HCT116 (cell line): ENCODE data around the gene RNF166. TPM values are rescaled to one million over a fixed set of nuclear protein-coding genes. Genes with fewer than 3 reads are reported as not detected.
A peak's percentile ranks its signal among the peaks of the same experiment; 100 is the strongest.

Experiments
- ATAC-seq: fragments of 200-7000 bp; cut with Tn5 transposase; 2 replicates; pipeline ENCODE4 v1.9.1; 2020; ENCODE audit warnings: mild to moderate bottlenecking, moderate library complexity
- BruUV-seq: library from RNA; stranded (reverse); fragments of 400-500 nt; replicated peaks from 2 replicates; lab custom pipeline; 2021; lab: Mats Ljungman, UMichigan
- CTCF ChIA-PET: fragments of 300-600 bp; sonication (Branson Sonifier 250); formaldehyde crosslinking; loops from one replicate; lab custom pipeline; 2021; ENCODE audit warnings: antibody characterized with exemption; lab: Charles Lee
- POLR2A ChIA-PET: fragments of 300-600, 350-600 bp; sonication (Branson Sonifier 250); formaldehyde crosslinking; loops from one replicate; lab custom pipeline; 2021; ENCODE audit warnings: antibody characterized with exemption; lab: Charles Lee
- RAD21 ChIA-PET, 2 experiments: fragments of 300-600 bp; sonication (Branson Sonifier 250); formaldehyde crosslinking; loops; one replicate each; lab custom pipeline; 2023; ENCODE audit warnings: low total read pairs in 2 of 2; ENCODE audit not compliant: uncharacterized antibody in 2 of 2, unreplicated experiment in 2 of 2, low non-redundant PET in 1 of 2; lab: Charles Lee
- DNase-seq: peaks from one replicate; pipeline ENCODE4 v3.0.0-alpha.2; 2010; ENCODE audit warnings: low read depth, low spot score
- H2AFZ ChIP-seq: fragments of 200-600 bp; shearing (Covaris generic), sonication (generic); 2 replicates; pipeline ENCODE4 v1.6.1; 2017; ENCODE audit warnings: low read depth, mixed run types, mixed read lengths, antibody characterized with exemption, low read length; ENCODE audit not compliant: poor library complexity, severe bottlenecking
- H3K27ac ChIP-seq: 2 replicates; pipeline ENCODE4 v1.5.1; 2012; ENCODE audit warnings: low read depth, low read length
- H3K27me3 ChIP-seq: fragments of 200-600 bp; sonication (generic); 2 replicates; pipeline ENCODE4 v1.6.1; 2016; ENCODE audit warnings: mixed run types, low read length, mixed read lengths; ENCODE audit not compliant: insufficient read depth
- H3K36me3 ChIP-seq, 2 experiments: fragments of 200-500 bp in 1 of 2; fragments of 200-600 bp in 1 of 2; sonication (Bioruptor generic) in 1 of 2; sonication (generic) in 1 of 2; 2 replicates each; pipeline versions ENCODE4 v1.5.1 to v1.6.1; 2014 to 2016; ENCODE audit warnings: low read length in 2 of 2, inconsistent platforms in 1 of 2, mixed read lengths in 1 of 2, mixed run types in 1 of 2; ENCODE audit not compliant: insufficient read depth in 2 of 2, control insufficient read depth in 1 of 2
- H3K4me1 ChIP-seq, 2 experiments: fragments of 200-600 bp in 1 of 2; sonication (generic) in 1 of 2; 2 replicates each; pipeline versions ENCODE4 v1.5.1 to v1.6.1; 2012 to 2017; ENCODE audit warnings: low read length in 2 of 2, inconsistent platforms in 1 of 2, mild to moderate bottlenecking in 1 of 2, mixed read lengths in 1 of 2, mixed run types in 1 of 2, moderate library complexity in 1 of 2; ENCODE audit not compliant: insufficient read depth in 2 of 2, control insufficient read depth in 1 of 2
- H3K4me2 ChIP-seq: fragments of 200-600 bp; sonication (generic); 2 replicates; pipeline ENCODE4 v1.6.1; 2017; ENCODE audit warnings: mixed run types, low read length, mixed read lengths
- H3K4me3 ChIP-seq, 2 experiments: fragments of 200-600 bp in 1 of 2; sonication (generic) in 1 of 2; replicated peaks in 1 of 2; 2 replicates each; pipeline ENCODE4 v1.5.1; 2011 to 2016; ENCODE audit warnings: low read length in 2 of 2, control low read depth in 1 of 2, low read depth in 1 of 2, mild to moderate bottlenecking in 1 of 2, mixed read lengths in 1 of 2, mixed run types in 1 of 2
- H3K79me2 ChIP-seq: fragments of 200-600 bp; sonication (generic); 2 replicates; pipeline ENCODE4 v1.6.1; 2017; ENCODE audit warnings: mild to moderate bottlenecking, mixed run types, low read length, moderate library complexity, mixed read lengths; ENCODE audit not compliant: insufficient read depth
- H3K9ac ChIP-seq: fragments of 200-600 bp; sonication (generic); 2 replicates; pipeline ENCODE4 v1.6.1; 2016; ENCODE audit warnings: low read length, mixed read lengths
- H3K9me2 ChIP-seq: fragments of 200-600 bp; sonication (generic), shearing (Covaris generic); 2 replicates; pipeline ENCODE4 v1.6.1; 2017; ENCODE audit warnings: mixed run types, mild to moderate bottlenecking, moderate library complexity; ENCODE audit not compliant: insufficient read depth
- H3K9me3 ChIP-seq, 2 experiments: fragments of 200-500 bp in 1 of 2; fragments of 200-600 bp in 1 of 2; sonication (Bioruptor generic) in 1 of 2; sonication (generic) in 1 of 2; 2 replicates each; pipeline ENCODE4 v1.6.1; 2014 to 2017; ENCODE audit warnings: low read length in 2 of 2, mixed read lengths in 2 of 2, inconsistent platforms in 1 of 2, low read depth in 1 of 2, mild to moderate bottlenecking in 1 of 2, mixed run types in 1 of 2, moderate library complexity in 1 of 2; ENCODE audit not compliant: control insufficient read depth in 1 of 2, insufficient read depth in 1 of 2
- H4K20me1 ChIP-seq: fragments of 200-600 bp; sonication (generic), shearing (Covaris generic); 2 replicates; pipeline ENCODE4 v1.6.1; 2017; ENCODE audit warnings: mixed run types, mild to moderate bottlenecking, moderate library complexity; ENCODE audit not compliant: insufficient read depth
- ATF3 ChIP-seq: IDR thresholded peaks from 2 replicates; pipeline ENCODE4 v1.6.1; 2012
- CBX3 ChIP-seq: IDR thresholded peaks from 2 replicates; pipeline ENCODE4 v1.6.1; 2012; ENCODE audit warnings: low read depth
- CEBPB ChIP-seq: IDR thresholded peaks from 2 replicates; pipeline ENCODE4 v1.6.1; 2012; ENCODE audit warnings: low read depth
- EGR1 ChIP-seq: IDR thresholded peaks from 2 replicates; pipeline ENCODE4 v1.6.1; 2012; ENCODE audit warnings: low read depth
- ELF1 ChIP-seq: IDR thresholded peaks from 2 replicates; pipeline ENCODE4 v1.6.1; 2012; ENCODE audit warnings: low read depth, borderline replicate concordance
- EZH2phosphoT487 ChIP-seq: fragments of 200-600 bp; IDR thresholded peaks from 2 replicates; pipeline ENCODE4 v1.6.1; 2018; ENCODE audit warnings: antibody characterized with exemption, borderline replicate concordance
- FOSL1 ChIP-seq: IDR thresholded peaks from 2 replicates; pipeline ENCODE4 v1.6.1; 2012; ENCODE audit warnings: low read depth
- JUND ChIP-seq: IDR thresholded peaks from 2 replicates; pipeline ENCODE4 v1.6.1; 2012
- POLR2A ChIP-seq: IDR thresholded peaks from 2 replicates; pipeline ENCODE4 v1.7.0; 2011; ENCODE audit warnings: borderline replicate concordance; ENCODE audit not compliant: insufficient read depth, insufficient read length; ENCODE audit errors: extremely low read depth
- POLR2AphosphoS5 ChIP-seq: IDR thresholded peaks from 2 replicates; pipeline ENCODE4 v1.6.1; 2011; ENCODE audit warnings: mild to moderate bottlenecking, low read depth, low read length, moderate library complexity
- RAD21 ChIP-seq: IDR thresholded peaks from 2 replicates; pipeline ENCODE4 v1.6.1; 2012; ENCODE audit warnings: low read depth, mild to moderate bottlenecking
- REST ChIP-seq: IDR thresholded peaks from 2 replicates; pipeline ENCODE4 v1.6.1; 2012; ENCODE audit warnings: low read depth
- SIN3A ChIP-seq: IDR thresholded peaks from 2 replicates; pipeline ENCODE4 v1.6.1; 2012; ENCODE audit warnings: low read depth
- SP1 ChIP-seq: IDR thresholded peaks from 2 replicates; pipeline ENCODE4 v1.6.1; 2012; ENCODE audit warnings: low read depth
- SRF ChIP-seq: IDR thresholded peaks from 2 replicates; pipeline ENCODE4 v1.6.1; 2012; ENCODE audit warnings: low read depth
- TCF7L2 ChIP-seq: IDR thresholded peaks from 2 replicates; pipeline ENCODE4 v1.7.0; 2011; ENCODE audit warnings: borderline replicate concordance, inconsistent platforms; ENCODE audit not compliant: insufficient read depth, insufficient read length; ENCODE audit errors: extremely low read depth
- YY1 ChIP-seq: IDR thresholded peaks from 2 replicates; pipeline ENCODE4 v1.6.1; 2011; ENCODE audit warnings: low read length, low read depth, moderate library complexity, mild to moderate bottlenecking; ENCODE audit not compliant: insufficient replicate concordance; ENCODE audit errors: extremely low read depth
- ZBTB33 ChIP-seq: IDR thresholded peaks from 2 replicates; pipeline ENCODE4 v1.6.1; 2011; ENCODE audit warnings: mild to moderate bottlenecking, low read length, moderate library complexity; ENCODE audit not compliant: insufficient replicate concordance; ENCODE audit errors: extremely low read depth
- ZFX ChIP-seq: fragments of 450-650 bp; IDR thresholded peaks from 2 replicates; pipeline ENCODE4 v1.6.1; 2017
- intact Hi-C: fragments of 100-400 bp; cut with micrococcal nuclease; formaldehyde crosslinking; loops from 2 replicates; pipeline ENCODE4 v1.10.0; 2022
- total RNA-seq: library from RNA; stranded (reverse); gene quantifications from one replicate; pipeline ENCODE4 v1.2.1, GENCODE V29; 2021; ENCODE audit not compliant: unreplicated experiment
- TF ChIP-seq, protein P1 (sequence below): IDR thresholded peaks from 2 replicates; pipeline ENCODE4 v1.6.1; 2012

RNF166 gene
- total RNA-seq, 1 experiment from 2014 or later, result 39.4 TPM

GRCh38 chr16:88687676-88688012, 18.6 kb downstream of the RNF166 start:
- intact Hi-C loops, result no loop called here
- H3K4me1 ChIP-seq, result peaks cover 25 to 38% of the 10 kb centered on the region in 2 experiments
- no TSS peak for BruUV-seq
- ChIA-PET POLR2A (no interaction called here), RAD21 (no interaction called here), CTCF (interaction anchor here (0.6 to 1.6 kb wide), 3 partner anchors 15 to 98 kb away, joined by 3 to 5 read pairs (median 3); no protein-coding TSS in a partner anchor)
- H3K36me3 ChIP-seq, result no peaks in the 10 kb centered on the region
- peak overlapping the region; percentile 46 for H3K4me2 ChIP-seq
- ATAC-seq (no peak), DNase-seq (no peak)
- H3K79me2 ChIP-seq, result no peaks in the 10 kb centered on the region
- no peak overlapping the region for H2AFZ ChIP-seq
- no peak for TF ChIP-seq CEBPB
- TF ChIP-seq CBX3, result no peak
- TF ChIP-seq, protein P1, sequence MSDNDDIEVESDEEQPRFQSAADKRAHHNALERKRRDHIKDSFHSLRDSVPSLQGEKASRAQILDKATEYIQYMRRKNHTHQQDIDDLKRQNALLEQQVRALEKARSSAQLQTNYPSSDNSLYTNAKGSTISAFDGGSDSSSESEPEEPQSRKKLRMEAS, result no peak
- TF ChIP-seq RAD21, result no peak
- no peak for TF ChIP-seq POLR2AphosphoS5
- TF ChIP-seq EZH2phosphoT487, result no peak
- TF ChIP-seq POLR2A, result no peak
- TF ChIP-seq FOSL1, result no peak
- no peak for TF ChIP-seq SP1
- TF ChIP-seq SIN3A, result no peak
- TF ChIP-seq JUND, result no peak
- no peak for TF ChIP-seq SRF
- no peak for TF ChIP-seq REST
- no peak for TF ChIP-seq TCF7L2
- no peak for TF ChIP-seq YY1
- TF ChIP-seq ZBTB33, result no peak
- no peak for TF ChIP-seq EGR1
- no peak for TF ChIP-seq ELF1
- no peak for TF ChIP-seq ZFX
- no peak for TF ChIP-seq ATF3
- no peaks in the 10 kb centered on the region for H3K27me3 ChIP-seq
- no peak overlapping the region for H3K27ac ChIP-seq
- H3K9ac ChIP-seq, result no peak overlapping the region
- no peaks in the 10 kb centered on the region for H4K20me1 ChIP-seq
- no peaks in the 10 kb centered on the region for H3K9me3 ChIP-seq
- H3K4me3 ChIP-seq, result no peak overlapping the region
- H3K9me2 ChIP-seq, result no peaks in the 10 kb centered on the region
